NCI-H2081 (cell line): ENCODE measurements around the gene GRK6.
A peak's percentile ranks its signal among the peaks of the same experiment; 100 is the strongest.
"Not testable (repeated sequence)": the region's sequence is repeated elsewhere in the genome, so short reads cannot be mapped to it uniquely, and the experiment has no call there.

Source experiments
- DNase-seq, 2 experiments: peaks; one replicate each; lab custom pipeline; 2025; lab: John Stamatoyannopoulos, UW

The GRK6 gene

GRCh38 chr5:177471610-177472356 lies 45.3 kb downstream of the GRK6 start:
- no peak for DNase-seq

DNA sequence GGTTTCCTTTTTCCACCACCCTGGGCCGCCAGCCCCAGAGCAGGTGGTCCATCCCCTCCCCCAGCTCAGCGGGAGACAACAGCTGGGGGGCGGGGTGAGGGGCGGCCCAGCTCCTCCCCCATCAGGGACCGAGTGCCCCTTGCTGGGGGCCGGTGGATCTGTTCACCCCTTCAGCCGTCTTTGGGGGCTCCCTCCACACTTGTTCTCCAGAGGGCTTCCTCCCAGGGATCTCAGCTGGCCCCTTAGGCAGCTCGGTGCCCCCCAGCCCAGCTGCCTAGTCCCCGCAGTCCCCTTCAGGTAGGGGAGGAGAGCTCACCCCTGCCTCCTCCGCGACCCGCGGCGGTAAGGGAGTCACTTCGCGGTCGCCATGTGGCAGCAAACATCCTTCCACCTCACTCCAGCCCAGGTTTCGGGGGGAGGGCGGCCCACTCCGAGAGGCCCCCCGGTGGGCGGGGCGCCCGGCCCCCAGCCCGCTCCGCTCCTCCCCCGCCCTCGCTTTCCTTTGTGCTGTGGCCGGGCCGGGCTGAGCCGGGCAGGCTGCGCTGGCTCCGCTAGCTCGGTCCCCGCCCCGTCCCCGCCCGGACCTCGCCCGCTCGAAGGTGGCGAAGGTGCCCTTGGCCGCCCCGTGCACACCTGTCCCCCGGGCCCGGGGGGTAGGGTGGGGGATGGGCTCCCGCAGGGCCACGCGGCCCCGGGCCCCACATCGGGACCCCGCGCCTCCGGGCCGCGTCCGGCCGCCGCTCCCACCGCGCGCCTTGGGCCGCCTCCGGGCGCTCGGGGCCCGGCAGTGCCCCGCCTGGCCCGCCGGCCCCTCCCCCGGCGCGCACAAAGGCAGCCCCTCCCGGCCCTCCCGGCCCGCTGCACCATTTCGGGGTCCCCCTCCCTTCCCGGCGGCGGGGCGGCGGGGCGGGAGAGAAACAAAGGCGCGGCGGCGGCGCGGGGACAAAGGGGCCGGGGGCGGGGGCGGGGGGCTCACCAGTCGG lies 46.3 kb downstream of the GRK6 start:
- peak; percentile 41 to 45 for DNase-seq

DNA sequence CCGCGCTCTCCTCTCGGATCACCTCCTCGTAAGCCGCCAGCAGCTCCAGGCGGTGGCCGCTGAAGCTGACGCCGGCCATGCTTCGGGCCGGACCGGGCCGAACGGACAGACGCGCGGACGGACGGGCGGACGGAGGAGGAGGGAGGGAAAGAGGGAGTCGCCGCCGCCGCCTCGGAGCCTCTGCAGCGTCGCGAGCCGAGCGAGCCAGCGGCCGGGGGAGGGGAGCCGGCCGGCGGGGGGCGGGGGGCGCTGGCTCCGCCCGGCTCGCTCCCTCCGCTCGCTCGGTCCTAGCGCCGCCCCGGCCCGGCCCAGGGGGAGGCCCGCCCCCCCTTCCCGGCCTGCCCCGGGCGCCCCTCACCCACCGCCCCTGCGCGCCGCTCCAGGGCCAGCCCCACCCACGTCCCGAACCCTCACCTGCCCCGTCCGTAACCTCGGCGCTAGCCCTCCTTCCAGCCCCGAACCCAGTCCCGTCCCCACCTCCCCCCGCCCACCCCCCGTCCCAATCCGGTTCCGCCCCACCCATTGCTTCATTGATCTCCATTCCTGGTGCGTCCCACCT lies 47.0 kb downstream of the GRK6 start, which contains the start of gene DBN1:
DBN1 (minus strand) TSS at position 192 of the 559 bp plus-strand sequence; CDS start at position 79, 113 bp downstream.
- peak; percentile 62 for DNase-seq

GRCh38 chr5:177474002-177474476 lies 47.6 kb downstream of the GRK6 start:
- no peak for DNase-seq

DNA sequence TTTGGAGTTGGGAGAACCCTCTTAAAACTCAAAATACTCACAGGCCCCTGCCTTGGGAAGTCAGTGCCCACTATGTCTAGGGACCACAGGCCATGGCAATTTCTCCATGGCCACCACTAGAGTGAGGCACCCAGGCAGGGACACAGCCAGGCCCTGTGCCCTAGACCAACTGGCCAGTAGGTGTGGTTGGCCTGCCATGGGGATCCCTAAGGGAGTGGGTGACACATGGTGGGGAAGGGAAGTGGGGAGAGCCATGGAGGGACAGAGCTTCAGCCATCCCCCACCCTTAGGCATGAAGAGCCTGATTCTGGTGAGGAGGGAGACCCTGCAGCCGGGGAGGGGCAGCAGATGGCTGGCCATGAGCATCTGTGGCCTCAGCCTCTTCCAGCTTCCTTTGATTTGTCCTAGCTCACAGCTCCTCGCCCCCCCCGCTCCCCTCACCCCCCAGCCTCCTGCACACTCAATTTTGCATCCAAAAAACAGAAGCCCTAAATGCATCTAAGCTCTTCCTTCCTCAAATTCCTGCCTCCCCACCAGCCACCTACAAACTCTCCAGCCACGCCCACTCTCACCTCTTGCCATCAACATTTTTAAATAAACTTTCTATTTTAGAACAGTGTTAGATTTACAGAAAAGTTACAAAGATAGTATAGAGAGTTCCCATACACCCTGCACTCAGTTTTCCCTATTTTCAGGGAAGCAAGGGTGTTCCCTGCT lies 48.5 kb downstream of the GRK6 start:
- no peak for DNase-seq

DNA sequence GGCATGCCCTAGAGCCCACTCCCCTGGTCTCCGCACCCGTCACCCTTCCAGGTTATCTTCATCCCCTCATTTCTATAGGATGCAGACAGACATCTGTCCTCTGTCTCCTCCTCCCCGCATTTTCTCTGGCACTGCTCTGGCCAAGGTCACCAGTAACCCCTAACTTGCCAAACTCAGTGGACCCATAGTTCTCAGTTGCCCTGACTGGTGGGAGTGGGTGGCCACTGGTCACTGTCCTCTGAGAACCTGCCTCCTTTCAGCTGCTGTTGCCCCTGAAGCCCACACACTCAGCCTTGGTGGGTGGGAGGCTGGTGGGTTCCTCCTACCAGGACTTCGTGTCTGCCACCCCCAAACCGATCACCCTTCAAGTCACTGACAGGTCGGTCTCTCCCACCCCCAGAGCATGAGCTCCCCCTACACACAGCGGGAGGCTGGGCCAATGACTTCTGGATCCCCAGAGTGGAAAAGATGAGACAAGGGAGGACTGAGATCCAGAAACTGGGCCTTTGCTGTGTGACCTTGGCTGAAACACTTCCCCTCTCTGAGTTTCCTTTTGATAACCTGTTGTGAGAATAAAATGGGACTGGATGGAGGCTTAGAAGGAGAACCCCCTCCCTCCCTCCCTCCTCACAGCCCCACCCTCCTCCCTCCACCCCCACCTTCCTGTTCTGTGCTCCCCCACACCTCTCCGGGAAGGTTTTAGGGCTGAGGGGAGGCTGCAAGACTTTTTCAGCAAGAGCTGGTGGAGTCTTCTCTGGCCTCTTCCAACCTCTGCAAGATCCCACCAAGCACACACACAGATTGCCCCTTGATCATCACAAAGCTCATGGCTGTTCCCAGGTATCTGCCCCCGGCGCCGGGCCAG lies 49.3 kb downstream of the GRK6 start:
- no peak for DNase-seq

DNA sequence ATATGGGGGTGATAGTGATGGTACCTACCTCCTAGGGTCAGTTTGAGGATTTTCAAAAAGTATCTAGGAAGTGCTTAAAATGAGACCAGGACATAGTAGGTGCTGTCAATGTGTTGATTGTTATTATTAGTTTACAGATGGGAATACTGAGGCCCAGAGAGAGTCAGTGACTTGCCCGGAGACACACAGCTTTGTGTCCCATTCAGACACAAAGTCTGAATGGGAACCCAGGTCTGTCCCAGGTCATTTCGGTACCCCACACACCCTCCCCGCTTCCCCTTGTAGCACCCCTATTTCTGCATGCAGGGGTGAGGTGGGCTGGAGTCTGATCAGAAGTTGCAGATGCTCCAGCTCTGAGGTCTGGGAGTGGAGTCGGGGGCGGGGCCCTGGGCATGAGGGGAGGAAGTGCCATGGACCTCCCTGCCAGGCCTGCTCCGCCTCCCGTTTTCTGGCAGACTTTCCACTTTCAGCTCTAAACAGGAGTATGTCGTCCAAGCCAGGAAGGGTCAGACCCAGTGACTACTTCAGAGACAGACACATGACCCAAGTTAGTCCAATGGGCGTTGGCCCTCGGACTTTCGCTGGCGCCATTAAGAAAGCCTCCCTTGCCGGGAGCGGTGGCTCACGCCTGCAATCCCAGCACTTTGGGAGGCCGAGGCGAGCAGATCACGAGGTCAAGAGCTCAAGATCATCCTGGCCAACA lies 50.2 kb downstream of the GRK6 start:
- no peak for DNase-seq

GRCh38 chr5:177477701-177478477 lies 51.4 kb downstream of the GRK6 start:
- no peak for DNase-seq

GRCh38 chr5:177478711-177479646 lies 52.5 kb downstream of the GRK6 start:
- DNase-seq = no peak

- DNase-seq = no peak
These were observed 53.3 kb downstream of the GRK6 start for GRCh38 chr5:177479774-177480173.

GRCh38 chr5:177482359-177482795 lies 55.9 kb downstream of the GRK6 start:
- no peak for DNase-seq

GRCh38 chr5:177483042-177483441 lies 56.6 kb downstream of the GRK6 start:
- no peak for DNase-seq

- DNase-seq = no peak
These were observed 57.8 kb downstream of the GRK6 start for GRCh38 chr5:177483994-177484901.

DNA sequence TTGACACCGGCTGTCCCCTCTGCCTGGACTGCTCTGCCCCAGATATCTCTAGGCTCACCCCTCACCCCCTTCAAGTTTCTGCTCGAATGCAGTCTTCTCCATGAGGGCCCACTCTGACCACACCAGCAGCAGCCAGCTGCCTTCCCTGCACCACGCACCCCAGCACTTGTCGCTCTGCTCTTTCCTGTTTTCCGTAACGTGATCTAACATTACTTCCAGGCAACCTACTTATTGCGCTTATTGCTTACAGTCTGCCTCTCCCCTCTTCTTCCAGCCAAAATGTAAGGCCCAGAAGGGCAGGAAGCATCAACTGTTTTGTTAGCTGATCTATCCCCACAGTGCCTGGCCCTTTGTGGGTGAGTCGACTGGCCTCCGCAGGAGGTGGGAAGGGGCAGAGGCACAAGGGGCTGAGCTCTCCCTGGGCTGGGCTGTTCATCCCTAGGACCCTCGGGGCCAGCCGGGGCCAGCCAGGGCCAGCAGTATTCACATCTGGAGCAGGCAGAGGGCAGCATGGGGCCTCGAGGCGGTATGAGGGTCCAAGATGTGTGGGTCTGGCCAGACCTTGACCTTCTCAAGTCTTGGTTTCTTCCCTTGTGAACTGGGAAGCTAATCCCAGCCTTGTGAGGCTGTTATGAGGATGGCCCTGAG lies 58.5 kb downstream of the GRK6 start:
- DNase-seq = no peak

GRCh38 chr5:177485753-177486152 lies 59.3 kb downstream of the GRK6 start:
- DNase-seq = not testable (repeated sequence)

DNA sequence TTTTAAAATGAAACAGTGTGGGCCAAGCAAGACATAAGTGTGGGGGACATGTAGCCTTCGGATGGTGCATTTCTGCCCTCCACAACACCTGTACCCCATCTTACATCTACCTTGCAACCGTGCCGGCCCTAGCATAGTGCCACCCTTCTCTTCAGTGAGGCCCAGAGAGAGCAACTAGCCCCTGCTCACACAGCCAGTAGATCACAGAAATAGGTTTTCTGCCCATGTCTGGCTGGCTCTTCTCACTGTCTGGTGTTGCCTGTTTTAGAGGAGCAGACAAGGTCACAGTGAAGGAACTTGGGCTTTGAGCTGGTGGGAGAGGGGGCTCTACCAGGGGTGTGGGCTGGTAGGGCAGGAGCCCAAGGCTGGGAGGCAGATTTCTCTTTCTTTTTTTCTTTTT lies 59.8 kb downstream of the GRK6 start:
- no peak for DNase-seq
